HepG2 (cell line): Measurements from ENCODE around the gene TNNT1. TPM values are rescaled to one million over a fixed set of nuclear protein-coding genes. Genes with fewer than 3 reads are reported as not detected.

Experiments used
- CEBPG ChIP-seq: IDR thresholded peaks from 2 replicates; pipeline ENCODE4 v1.6.1; 2016
- ELF1 ChIP-seq: sonication (generic); formaldehyde crosslinking; IDR thresholded peaks from 2 replicates; pipeline ENCODE4 v1.4.0; 2020; ENCODE audit warnings: missing genetic modification reagents
- HNRNPLL ChIP-seq: fragments of 200-400 bp; formaldehyde crosslinking; IDR thresholded peaks from 2 replicates; pipeline ENCODE4 v1.6.1; 2017; ENCODE audit warnings: mild to moderate bottlenecking, low read depth, low read length; ENCODE audit not compliant: poor library complexity, severe bottlenecking
- MEIS1 ChIP-seq: sonication (generic); formaldehyde crosslinking; IDR thresholded peaks from 2 replicates; pipeline ENCODE4 v1.9.0; 2021; ENCODE audit warnings: mild to moderate bottlenecking, missing genetic modification reagents, moderate library complexity, borderline replicate concordance
- NR1H2 ChIP-seq: sonication (generic); formaldehyde crosslinking; IDR thresholded peaks from 2 replicates; pipeline ENCODE4 v1.8.1; 2022; ENCODE audit warnings: low read depth, missing genetic modification reagents, borderline replicate concordance
- PHF8 ChIP-seq: sonication (generic); formaldehyde crosslinking; IDR thresholded peaks from 2 replicates; pipeline ENCODE4 v1.5.0; 2020; ENCODE audit warnings: missing genetic modification reagents
- ZBTB7B ChIP-seq: sonication (generic); formaldehyde crosslinking; IDR thresholded peaks from 2 replicates; pipeline ENCODE4 v1.4.0; 2020; ENCODE audit warnings: missing genetic modification reagents
- ZFP36L2 ChIP-seq: sonication (generic); formaldehyde crosslinking; IDR thresholded peaks from 2 replicates; pipeline ENCODE4 v1.4.0; 2020; ENCODE audit warnings: missing genetic modification reagents
- ZFY ChIP-seq: sonication (generic); formaldehyde crosslinking; IDR thresholded peaks from 2 replicates; pipeline ENCODE4 v1.4.0; 2020; ENCODE audit warnings: missing genetic modification reagents
- ZIK1 ChIP-seq: sonication (generic); formaldehyde crosslinking; IDR thresholded peaks from 2 replicates; pipeline ENCODE4 v1.5.0; 2020; ENCODE audit warnings: mild to moderate bottlenecking, low read depth, missing genetic modification reagents, borderline replicate concordance
- ZKSCAN5 ChIP-seq: sonication (generic); formaldehyde crosslinking; IDR thresholded peaks from 2 replicates; pipeline ENCODE4 v1.5.1; 2020; ENCODE audit warnings: mild to moderate bottlenecking, missing genetic modification reagents
- ZNF333 ChIP-seq: sonication (generic); formaldehyde crosslinking; IDR thresholded peaks from 2 replicates; pipeline ENCODE4 v1.4.0; 2020; ENCODE audit warnings: mild to moderate bottlenecking, missing genetic modification reagents, borderline replicate concordance
- ZZZ3 ChIP-seq: sonication (generic); formaldehyde crosslinking; IDR thresholded peaks from 2 replicates; pipeline ENCODE4 v1.4.0; 2020; ENCODE audit warnings: missing genetic modification reagents, mild to moderate bottlenecking, borderline replicate concordance
- polyA plus RNA-seq, 8 experiments: library from polyadenylated mRNA; depleted of rRNA in 3 of 8; stranded (reverse) in 7 of 8; unstranded in 1 of 8; fragments of >200 nt; fragmentation: Illumina TruSeq in 4 of 8; extraction: Trizol in 4 of 8; gene quantifications; 2 replicates each; pipeline versions ENCODE4 v1.2.1 to v1.2.3, GENCODE V29; 2011 to 2016; ENCODE audit warnings: low read depth in 4 of 8, missing spikeins in 1 of 8, mixed read lengths in 1 of 8; ENCODE audit not compliant: insufficient read depth in 1 of 8
- total RNA-seq, 5 experiments: library from RNA; depleted of rRNA; stranded (reverse); fragments of >200 nt; fragmentation: Illumina TruSeq; extraction: Trizol; gene quantifications; 2 replicates each; pipeline ENCODE4 v1.2.3, GENCODE V29; 2016; ENCODE audit warnings: low read depth in 1 of 5
- TF ChIP-seq, protein P1 (sequence below): sonication (generic); formaldehyde crosslinking; IDR thresholded peaks from 2 replicates; pipeline ENCODE4 v1.5.0; 2020; ENCODE audit warnings: mild to moderate bottlenecking, missing genetic modification reagents, moderate library complexity
- TF ChIP-seq, protein P2 (sequence below): IDR thresholded peaks from 2 replicates; pipeline ENCODE4 v1.4.0; 2020; ENCODE audit warnings: mild to moderate bottlenecking, missing genetic modification reagents
- TF ChIP-seq, protein P3 (sequence below): sonication (generic); formaldehyde crosslinking; IDR thresholded peaks from 2 replicates; pipeline ENCODE4 v1.4.0; 2020; ENCODE audit warnings: mild to moderate bottlenecking, missing genetic modification reagents
- TF ChIP-seq, protein P4 (sequence below): sonication (generic); formaldehyde crosslinking; IDR thresholded peaks from 2 replicates; pipeline ENCODE4 v1.5.1; 2020; ENCODE audit warnings: missing genetic modification reagents, mild to moderate bottlenecking, borderline replicate concordance

The TNNT1 gene
- total and polyA plus RNA-seq, 2 of the 13 experiments (the other 11 are each of a cell fraction or from before 2014, with no cell fraction given): 1.3 to 2.4 TPM

DNA sequence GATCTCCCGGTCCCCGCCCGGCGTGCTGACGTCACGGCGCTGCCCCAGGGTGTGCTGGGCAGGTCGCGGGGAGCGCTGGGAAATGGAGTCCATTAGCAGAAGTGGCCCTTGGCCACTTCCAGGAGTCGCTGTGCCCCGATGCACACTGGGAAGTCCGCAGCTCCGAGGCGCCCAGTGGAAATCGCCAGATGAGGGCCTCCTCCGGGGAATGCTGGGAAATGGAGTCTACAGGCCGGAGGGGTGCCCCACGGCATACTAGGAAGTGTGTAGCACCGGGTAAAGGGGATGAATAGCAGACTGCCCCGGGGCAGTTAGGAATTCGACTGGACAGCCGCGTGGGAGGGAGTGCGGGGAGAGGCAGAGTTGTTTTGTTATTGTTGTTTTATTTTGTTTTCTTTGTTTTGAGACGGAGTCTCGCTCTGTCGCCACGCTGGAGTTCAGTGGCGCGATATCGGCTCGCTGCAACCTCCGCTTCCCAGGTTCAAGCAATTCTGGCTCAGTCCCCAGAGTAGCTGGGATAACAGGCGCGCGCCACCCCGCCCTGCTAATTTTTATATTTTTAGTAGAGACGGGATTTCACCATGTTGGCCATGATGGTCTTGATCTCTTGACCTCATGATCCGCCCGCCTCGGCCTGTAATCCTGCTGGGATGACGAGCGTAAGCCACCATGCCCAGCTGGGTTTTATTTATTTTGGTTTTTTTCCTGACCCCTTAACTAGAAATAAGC is 31.2 kb downstream of the TNNT1 start (continued):
- TF ChIP-seq, protein P1, sequence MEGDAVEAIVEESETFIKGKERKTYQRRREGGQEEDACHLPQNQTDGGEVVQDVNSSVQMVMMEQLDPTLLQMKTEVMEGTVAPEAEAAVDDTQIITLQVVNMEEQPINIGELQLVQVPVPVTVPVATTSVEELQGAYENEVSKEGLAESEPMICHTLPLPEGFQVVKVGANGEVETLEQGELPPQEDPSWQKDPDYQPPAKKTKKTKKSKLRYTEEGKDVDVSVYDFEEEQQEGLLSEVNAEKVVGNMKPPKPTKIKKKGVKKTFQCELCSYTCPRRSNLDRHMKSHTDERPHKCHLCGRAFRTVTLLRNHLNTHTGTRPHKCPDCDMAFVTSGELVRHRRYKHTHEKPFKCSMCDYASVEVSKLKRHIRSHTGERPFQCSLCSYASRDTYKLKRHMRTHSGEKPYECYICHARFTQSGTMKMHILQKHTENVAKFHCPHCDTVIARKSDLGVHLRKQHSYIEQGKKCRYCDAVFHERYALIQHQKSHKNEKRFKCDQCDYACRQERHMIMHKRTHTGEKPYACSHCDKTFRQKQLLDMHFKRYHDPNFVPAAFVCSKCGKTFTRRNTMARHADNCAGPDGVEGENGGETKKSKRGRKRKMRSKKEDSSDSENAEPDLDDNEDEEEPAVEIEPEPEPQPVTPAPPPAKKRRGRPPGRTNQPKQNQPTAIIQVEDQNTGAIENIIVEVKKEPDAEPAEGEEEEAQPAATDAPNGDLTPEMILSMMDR (CRISPR knock-in tag): peak; percentile 12; the same call in 1 of the 2 replicates
- peak; percentile 22; the same call in 1 of the 2 replicates for TF ChIP-seq CEBPG (CRISPR knock-in tag)
- TF ChIP-seq ZBTB7B (CRISPR knock-in tag): no peak
- no peak for TF ChIP-seq ZZZ3 (CRISPR knock-in tag)
- no peak for TF ChIP-seq ZKSCAN5 (CRISPR knock-in tag)
- no peak for TF ChIP-seq ZFP36L2
- peak; percentile 56 for TF ChIP-seq HNRNPLL
- TF ChIP-seq MEIS1 (CRISPR knock-in tag): no peak
- TF ChIP-seq ELF1: peak; percentile 96
- TF ChIP-seq, protein P2, sequence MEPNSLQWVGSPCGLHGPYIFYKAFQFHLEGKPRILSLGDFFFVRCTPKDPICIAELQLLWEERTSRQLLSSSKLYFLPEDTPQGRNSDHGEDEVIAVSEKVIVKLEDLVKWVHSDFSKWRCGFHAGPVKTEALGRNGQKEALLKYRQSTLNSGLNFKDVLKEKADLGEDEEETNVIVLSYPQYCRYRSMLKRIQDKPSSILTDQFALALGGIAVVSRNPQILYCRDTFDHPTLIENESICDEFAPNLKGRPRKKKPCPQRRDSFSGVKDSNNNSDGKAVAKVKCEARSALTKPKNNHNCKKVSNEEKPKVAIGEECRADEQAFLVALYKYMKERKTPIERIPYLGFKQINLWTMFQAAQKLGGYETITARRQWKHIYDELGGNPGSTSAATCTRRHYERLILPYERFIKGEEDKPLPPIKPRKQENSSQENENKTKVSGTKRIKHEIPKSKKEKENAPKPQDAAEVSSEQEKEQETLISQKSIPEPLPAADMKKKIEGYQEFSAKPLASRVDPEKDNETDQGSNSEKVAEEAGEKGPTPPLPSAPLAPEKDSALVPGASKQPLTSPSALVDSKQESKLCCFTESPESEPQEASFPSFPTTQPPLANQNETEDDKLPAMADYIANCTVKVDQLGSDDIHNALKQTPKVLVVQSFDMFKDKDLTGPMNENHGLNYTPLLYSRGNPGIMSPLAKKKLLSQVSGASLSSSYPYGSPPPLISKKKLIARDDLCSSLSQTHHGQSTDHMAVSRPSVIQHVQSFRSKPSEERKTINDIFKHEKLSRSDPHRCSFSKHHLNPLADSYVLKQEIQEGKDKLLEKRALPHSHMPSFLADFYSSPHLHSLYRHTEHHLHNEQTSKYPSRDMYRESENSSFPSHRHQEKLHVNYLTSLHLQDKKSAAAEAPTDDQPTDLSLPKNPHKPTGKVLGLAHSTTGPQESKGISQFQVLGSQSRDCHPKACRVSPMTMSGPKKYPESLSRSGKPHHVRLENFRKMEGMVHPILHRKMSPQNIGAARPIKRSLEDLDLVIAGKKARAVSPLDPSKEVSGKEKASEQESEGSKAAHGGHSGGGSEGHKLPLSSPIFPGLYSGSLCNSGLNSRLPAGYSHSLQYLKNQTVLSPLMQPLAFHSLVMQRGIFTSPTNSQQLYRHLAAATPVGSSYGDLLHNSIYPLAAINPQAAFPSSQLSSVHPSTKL (CRISPR knock-in tag): peak; percentile 27; the same call in 1 of the 2 replicates
- TF ChIP-seq PHF8 (CRISPR knock-in tag): peak; percentile 62; the same call in 1 of the 2 replicates
- no peak for TF ChIP-seq ZIK1
- TF ChIP-seq NR1H2 (CRISPR knock-in tag): no peak
- peak; percentile 86 for TF ChIP-seq ZFY (CRISPR knock-in tag)
- TF ChIP-seq, protein P3, sequence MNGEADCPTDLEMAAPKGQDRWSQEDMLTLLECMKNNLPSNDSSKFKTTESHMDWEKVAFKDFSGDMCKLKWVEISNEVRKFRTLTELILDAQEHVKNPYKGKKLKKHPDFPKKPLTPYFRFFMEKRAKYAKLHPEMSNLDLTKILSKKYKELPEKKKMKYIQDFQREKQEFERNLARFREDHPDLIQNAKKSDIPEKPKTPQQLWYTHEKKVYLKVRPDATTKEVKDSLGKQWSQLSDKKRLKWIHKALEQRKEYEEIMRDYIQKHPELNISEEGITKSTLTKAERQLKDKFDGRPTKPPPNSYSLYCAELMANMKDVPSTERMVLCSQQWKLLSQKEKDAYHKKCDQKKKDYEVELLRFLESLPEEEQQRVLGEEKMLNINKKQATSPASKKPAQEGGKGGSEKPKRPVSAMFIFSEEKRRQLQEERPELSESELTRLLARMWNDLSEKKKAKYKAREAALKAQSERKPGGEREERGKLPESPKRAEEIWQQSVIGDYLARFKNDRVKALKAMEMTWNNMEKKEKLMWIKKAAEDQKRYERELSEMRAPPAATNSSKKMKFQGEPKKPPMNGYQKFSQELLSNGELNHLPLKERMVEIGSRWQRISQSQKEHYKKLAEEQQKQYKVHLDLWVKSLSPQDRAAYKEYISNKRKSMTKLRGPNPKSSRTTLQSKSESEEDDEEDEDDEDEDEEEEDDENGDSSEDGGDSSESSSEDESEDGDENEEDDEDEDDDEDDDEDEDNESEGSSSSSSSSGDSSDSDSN (CRISPR knock-in tag): 0 out of 2 replicates have a peak, but pooled peaks have one; percentile 26
- TF ChIP-seq, protein P4, sequence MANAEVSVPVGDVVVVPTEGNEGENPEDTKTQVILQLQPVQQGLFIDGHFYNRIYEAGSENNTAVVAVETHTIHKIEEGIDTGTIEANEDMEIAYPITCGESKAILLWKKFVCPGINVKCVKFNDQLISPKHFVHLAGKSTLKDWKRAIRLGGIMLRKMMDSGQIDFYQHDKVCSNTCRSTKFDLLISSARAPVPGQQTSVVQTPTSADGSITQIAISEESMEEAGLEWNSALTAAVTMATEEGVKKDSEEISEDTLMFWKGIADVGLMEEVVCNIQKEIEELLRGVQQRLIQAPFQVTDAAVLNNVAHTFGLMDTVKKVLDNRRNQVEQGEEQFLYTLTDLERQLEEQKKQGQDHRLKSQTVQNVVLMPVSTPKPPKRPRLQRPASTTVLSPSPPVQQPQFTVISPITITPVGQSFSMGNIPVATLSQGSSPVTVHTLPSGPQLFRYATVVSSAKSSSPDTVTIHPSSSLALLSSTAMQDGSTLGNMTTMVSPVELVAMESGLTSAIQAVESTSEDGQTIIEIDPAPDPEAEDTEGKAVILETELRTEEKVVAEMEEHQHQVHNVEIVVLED (CRISPR knock-in tag): peak; percentile 98
- 0 out of 2 replicates have a peak, but pooled peaks have one; percentile 27 for TF ChIP-seq ZNF333 (CRISPR knock-in tag)
